ENCODE data around the gene MGLL. TPM values are rescaled to one million over a fixed set of nuclear protein-coding genes. Genes with fewer than 3 reads are reported as not detected.

MGLL gene
- total RNA-seq, 1 experiment from 2014 or later = 6.8 TPM

- no peak for TF ChIP-seq JUND (IDR thresholded peaks at IDR 0.05)
- no peak for TF ChIP-seq RAD21 (IDR thresholded peaks at IDR 0.05; ENCODE audit: low read depth)
- no peak for TF ChIP-seq CBX3 (IDR thresholded peaks at IDR 0.05; ENCODE audit: low read depth)
Observed at GRCh38 chr3:127763337-127763736, 59.0 kb downstream of the MGLL start (continued).

- H3K9me3 ChIP-seq (ENCODE audit: control insufficient read depth in 1 of 2, insufficient read depth in 1 of 2, low read depth in 1 of 2, low read length in 2 of 2) = no peaks in the 10 kb centered on the region
- H3K9me2 ChIP-seq (ENCODE audit: insufficient read depth) = no peaks in the 10 kb centered on the region
- TF ChIP-seq CTCF (IDR thresholded peaks at IDR 0.05 in 2 of 3, conservative IDR thresholded peaks at IDR 0.05 in 1 of 3; ENCODE audit: borderline replicate concordance in 1 of 3, insufficient read depth in 1 of 3, low read depth in 2 of 3, low read length in 2 of 3) (no peak), EGR1 (IDR thresholded peaks at IDR 0.05; ENCODE audit: low read depth) (no peak), ZBTB33 (IDR thresholded peaks at IDR 0.05; ENCODE audit: extremely low read depth, insufficient replicate concordance, low read length) (no peak), SRF (IDR thresholded peaks at IDR 0.05; ENCODE audit: low read depth) (no peak), CBX3 (IDR thresholded peaks at IDR 0.05; ENCODE audit: low read depth) (no peak), ATF3 (IDR thresholded peaks at IDR 0.05) (no peak), FOSL1 (IDR thresholded peaks at IDR 0.05; ENCODE audit: low read depth) (no peak), POLR2A (IDR thresholded peaks at IDR 0.05; ENCODE audit: borderline replicate concordance, extremely low read depth, insufficient read depth, insufficient read length) (no peak), POLR2AphosphoS5 (IDR thresholded peaks at IDR 0.05; ENCODE audit: low read depth, low read length) (no peak), EZH2 (IDR thresholded peaks at IDR 0.05) (no peak), SP1 (IDR thresholded peaks at IDR 0.05; ENCODE audit: low read depth) (no peak), CEBPB (IDR thresholded peaks at IDR 0.05; ENCODE audit: low read depth) (no peak), ELF1 (IDR thresholded peaks at IDR 0.05; ENCODE audit: borderline replicate concordance, low read depth) (no peak), REST (IDR thresholded peaks at IDR 0.05; ENCODE audit: low read depth) (no peak), RAD21 (IDR thresholded peaks at IDR 0.05; ENCODE audit: low read depth) (no peak)
- H2AFZ ChIP-seq (ENCODE audit: low read depth, low read length, poor library complexity, severe bottlenecking) = no peak overlapping the region
- no peak overlapping the region for H3K4me3 ChIP-seq (replicated peaks in 1 of 2; ENCODE audit: low read depth in 1 of 2, low read length in 2 of 2)
- no peaks in the 10 kb centered on the region for H3K36me3 ChIP-seq (ENCODE audit: control insufficient read depth in 1 of 2, insufficient read depth in 2 of 2, low read length in 2 of 2)
- no peak overlapping the region for H3K27ac ChIP-seq (ENCODE audit: low read depth, low read length)
- no peaks in the 10 kb centered on the region for H3K79me2 ChIP-seq (ENCODE audit: insufficient read depth, low read length)
- no TSS peak for BruUV-seq (replicated peaks)
- intact Hi-C loops (cut with micrococcal nuclease) = no loop called here
- H4K20me1 ChIP-seq (ENCODE audit: insufficient read depth) = no peaks in the 10 kb centered on the region
- no peak overlapping the region for H3K4me2 ChIP-seq (ENCODE audit: low read length)
- POLR2A ChIA-PET = no interaction called here
- no peak overlapping the region for H3K9ac ChIP-seq (ENCODE audit: low read length)
- H3K4me1 ChIP-seq (ENCODE audit: control insufficient read depth in 1 of 2, insufficient read depth in 2 of 2, low read length in 2 of 2) = peaks cover 3 to 17% of the 10 kb centered on the region in 2 experiments; a peak in 3 of 4 replicates
- DNase-seq (ENCODE audit: low read depth, low spot score) (no peak), ATAC-seq (no peak)
- RAD21 ChIA-PET (ENCODE audit: low non-redundant PET in 1 of 2, low total read pairs in 2 of 2, uncharacterized antibody in 2 of 2, unreplicated experiment in 2 of 2) = interaction anchor here in 1 of 2 experiments (0.6 kb wide), 1 partner anchor 70 kb away, joined by 3 read pairs; no protein-coding TSS in a partner anchor
- H3K27me3 ChIP-seq (ENCODE audit: insufficient read depth, low read length) = no peaks in the 10 kb centered on the region
- CTCF ChIA-PET = no interaction called here
Observed at GRCh38 chr3:127762787-127763105, 59.6 kb downstream of the MGLL start.
